Keratinocyte (primary cell): ENCODE results near the gene TLL2.

Source experiments
- CTCF ChIP-seq, 3 experiments: IDR thresholded peaks in 1 of 3; conservative IDR thresholded peaks in 1 of 3; optimal IDR thresholded peaks in 1 of 3; 2 replicates in 2 of 3; 3 replicates in 1 of 3; pipeline versions ENCODE3 to v1.5.1; 2011; ENCODE audit warnings: low read length in 3 of 3, mild to moderate bottlenecking in 3 of 3, moderate library complexity in 2 of 3, control low read depth in 1 of 3, inconsistent platforms in 1 of 3; ENCODE audit not compliant: insufficient read depth in 2 of 3; ENCODE audit errors: extremely low read depth in 1 of 3
- EZH2 ChIP-seq: IDR thresholded peaks from one replicate; pipeline ENCODE4 v1.6.1; 2012; ENCODE audit warnings: inconsistent platforms, mild to moderate bottlenecking, low read length, moderate library complexity

DNA sequence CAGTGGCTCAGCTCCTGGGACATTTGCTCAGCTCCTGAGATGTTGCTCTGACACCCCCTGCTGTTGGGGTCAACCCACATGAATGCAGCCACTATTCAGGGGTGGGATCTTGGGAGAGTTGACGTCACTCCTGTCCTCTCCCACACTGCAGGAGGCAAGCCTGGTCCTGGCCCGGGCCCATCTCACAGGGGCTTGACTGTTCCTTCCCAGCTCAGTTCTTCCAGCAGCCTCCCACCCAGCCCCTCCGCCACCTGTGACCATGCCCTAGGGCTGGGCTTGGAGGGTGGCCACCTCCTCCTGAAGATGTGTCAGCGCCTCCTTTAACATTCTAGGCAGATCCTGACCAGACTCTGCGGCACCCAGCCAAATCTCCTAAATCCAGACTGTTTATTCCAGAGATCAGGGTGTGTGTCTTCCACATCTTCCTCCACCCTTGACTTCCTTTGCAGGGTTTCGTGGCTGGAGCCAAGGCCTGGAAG lies 135.9 kb downstream of the TLL2 start:
- TF ChIP-seq CTCF (optimal IDR thresholded peaks at IDR 0.05 in 1 of 3, IDR thresholded peaks at IDR 0.05 in 1 of 3, conservative IDR thresholded peaks at IDR 0.05 in 1 of 3; ENCODE audit: extremely low read depth in 1 of 3, insufficient read depth in 2 of 3, low read length in 3 of 3) (no peak), EZH2 (no peak)
